Measurements from ENCODE around the gene CYGB.

The CYGB gene

DNA sequence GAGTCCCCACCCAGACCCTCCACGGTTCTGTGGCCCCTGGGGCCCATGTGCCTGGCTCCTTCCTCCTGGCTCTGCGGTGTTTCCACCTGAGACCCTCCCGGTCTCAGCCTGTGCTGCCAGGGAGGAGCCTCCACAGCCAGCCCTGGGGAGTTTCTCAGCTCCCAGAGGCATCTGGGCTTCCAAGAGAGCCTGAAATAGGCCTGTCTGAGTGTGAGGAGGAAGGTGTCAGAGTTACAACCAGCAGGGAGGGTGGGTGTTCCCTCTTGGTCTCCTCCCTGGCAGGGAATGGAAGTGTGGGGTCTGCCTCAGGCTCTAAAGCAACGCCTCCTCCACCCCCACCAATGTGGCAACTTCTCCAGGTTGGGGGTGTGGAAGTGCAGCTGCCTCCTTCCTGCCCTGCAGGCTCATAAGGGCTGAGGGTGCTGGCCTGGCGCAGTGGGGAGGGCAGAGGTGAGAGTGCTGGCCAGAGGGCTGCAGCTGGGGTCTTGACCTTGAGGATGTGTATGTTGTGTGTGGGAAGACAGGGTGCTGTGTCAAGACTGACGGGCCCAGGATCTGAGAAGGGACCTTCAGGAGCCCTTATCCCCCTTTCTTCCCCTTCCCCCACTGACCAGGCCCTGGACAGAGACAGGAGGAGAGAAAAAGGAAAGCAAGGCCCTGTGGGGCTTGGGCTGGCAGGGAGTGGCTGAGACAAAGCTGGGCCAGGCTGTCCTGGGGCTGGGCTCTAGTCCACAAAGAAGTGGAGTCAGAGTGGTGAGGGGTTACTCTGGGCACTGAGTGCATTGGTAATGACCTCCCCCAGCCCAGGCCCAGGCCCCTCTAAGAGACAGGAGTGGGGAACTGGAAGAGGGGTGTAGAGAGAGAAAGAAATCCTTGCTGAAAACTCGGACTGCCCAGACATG lies 2.4 kb downstream of the CYGB start:
- no peak for TF ChIP-seq TAF1 (IDR thresholded peaks at IDR 0.05; ENCODE audit: low read depth)
- TF ChIP-seq, protein P1, sequence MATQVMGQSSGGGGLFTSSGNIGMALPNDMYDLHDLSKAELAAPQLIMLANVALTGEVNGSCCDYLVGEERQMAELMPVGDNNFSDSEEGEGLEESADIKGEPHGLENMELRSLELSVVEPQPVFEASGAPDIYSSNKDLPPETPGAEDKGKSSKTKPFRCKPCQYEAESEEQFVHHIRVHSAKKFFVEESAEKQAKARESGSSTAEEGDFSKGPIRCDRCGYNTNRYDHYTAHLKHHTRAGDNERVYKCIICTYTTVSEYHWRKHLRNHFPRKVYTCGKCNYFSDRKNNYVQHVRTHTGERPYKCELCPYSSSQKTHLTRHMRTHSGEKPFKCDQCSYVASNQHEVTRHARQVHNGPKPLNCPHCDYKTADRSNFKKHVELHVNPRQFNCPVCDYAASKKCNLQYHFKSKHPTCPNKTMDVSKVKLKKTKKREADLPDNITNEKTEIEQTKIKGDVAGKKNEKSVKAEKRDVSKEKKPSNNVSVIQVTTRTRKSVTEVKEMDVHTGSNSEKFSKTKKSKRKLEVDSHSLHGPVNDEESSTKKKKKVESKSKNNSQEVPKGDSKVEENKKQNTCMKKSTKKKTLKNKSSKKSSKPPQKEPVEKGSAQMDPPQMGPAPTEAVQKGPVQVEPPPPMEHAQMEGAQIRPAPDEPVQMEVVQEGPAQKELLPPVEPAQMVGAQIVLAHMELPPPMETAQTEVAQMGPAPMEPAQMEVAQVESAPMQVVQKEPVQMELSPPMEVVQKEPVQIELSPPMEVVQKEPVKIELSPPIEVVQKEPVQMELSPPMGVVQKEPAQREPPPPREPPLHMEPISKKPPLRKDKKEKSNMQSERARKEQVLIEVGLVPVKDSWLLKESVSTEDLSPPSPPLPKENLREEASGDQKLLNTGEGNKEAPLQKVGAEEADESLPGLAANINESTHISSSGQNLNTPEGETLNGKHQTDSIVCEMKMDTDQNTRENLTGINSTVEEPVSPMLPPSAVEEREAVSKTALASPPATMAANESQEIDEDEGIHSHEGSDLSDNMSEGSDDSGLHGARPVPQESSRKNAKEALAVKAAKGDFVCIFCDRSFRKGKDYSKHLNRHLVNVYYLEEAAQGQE (IDR thresholded peaks at IDR 0.05; ENCODE audit: low read depth): no peak
- TF ChIP-seq RAD21 (IDR thresholded peaks at IDR 0.05; ENCODE audit: low read depth): no peak
- no peak for TF ChIP-seq ZBTB7A (IDR thresholded peaks at IDR 0.05; ENCODE audit: low read depth)
- no peak for TF ChIP-seq YY1 (IDR thresholded peaks at IDR 0.05; ENCODE audit: low read depth)
- TF ChIP-seq TEAD4 (IDR thresholded peaks at IDR 0.05): no peak
- no peak for TF ChIP-seq EP300 (IDR thresholded peaks at IDR 0.05; ENCODE audit: borderline replicate concordance)
- TF ChIP-seq TCF12 (IDR thresholded peaks at IDR 0.05; ENCODE audit: low read depth): no peak

DNA sequence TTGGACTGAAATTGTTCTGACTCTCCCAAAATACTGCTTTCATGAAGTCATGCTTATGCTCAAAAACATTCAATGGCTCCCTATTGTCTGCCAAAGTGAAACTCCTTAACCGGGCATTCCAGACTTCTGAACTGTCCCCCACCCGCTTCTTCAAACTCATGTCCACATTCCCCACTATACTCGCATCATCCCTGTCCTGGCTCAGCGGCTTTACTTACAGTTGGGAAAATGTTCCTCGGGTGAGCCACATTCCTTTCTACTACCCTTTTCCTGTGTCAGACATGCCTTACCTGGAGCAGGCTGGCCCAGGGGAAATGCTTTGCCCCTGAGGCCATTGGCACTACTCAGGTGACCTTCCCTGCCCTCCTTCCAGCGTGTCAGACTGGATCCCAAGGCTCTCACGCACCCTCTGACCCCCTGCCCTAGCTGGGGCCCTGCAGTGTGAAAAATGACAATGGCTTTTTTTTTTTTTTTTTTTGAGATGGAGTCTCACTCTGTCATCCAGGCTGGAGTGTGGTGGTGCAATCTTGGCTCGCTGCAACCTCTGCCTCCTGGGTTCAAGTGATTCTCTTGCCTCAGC lies 5.3 kb downstream of the CYGB start:
- TF ChIP-seq CEBPB (IDR thresholded peaks at IDR 0.05) (no peak), TEAD4 (IDR thresholded peaks at IDR 0.05) (peak; percentile 45; the same call in 1 of the 2 replicates), TCF12 (IDR thresholded peaks at IDR 0.05; ENCODE audit: low read depth) (peak; percentile 38; the same call in 1 of the 2 replicates)

DNA sequence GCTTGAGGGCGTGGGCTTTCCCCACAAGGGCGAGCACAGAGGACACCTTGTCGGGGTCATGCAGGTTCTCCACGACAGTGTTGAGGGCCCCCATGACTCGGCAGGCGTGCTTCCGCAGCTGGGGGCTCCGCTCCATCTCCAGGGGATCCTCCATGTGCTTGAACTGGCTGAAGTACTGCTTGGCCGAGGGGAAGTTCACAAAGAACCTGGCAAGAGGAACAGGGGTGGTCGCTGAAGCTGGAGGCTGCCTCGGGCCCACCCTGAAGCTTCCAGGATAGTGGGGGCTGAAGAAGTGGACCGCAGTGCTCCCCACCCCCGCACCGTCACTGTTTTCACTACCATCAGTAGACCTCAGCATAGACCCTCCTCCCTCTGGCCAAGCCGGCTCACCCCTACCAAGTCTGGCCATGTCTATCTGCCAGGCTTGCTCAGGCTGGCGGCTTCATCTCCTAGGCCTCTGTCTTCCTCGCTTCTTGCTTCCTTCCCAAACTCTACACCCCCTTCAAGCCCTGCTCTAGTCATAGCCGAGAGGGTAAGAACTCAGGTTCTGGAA lies 5.9 kb downstream of the CYGB start:
- TF ChIP-seq, protein P1 (IDR thresholded peaks at IDR 0.05; ENCODE audit: low read depth): no peak
- TF ChIP-seq NFIC (IDR thresholded peaks at IDR 0.05) (no peak), ZBTB7A (IDR thresholded peaks at IDR 0.05; ENCODE audit: low read depth) (no peak), TEAD4 (IDR thresholded peaks at IDR 0.05) (no peak), RAD21 (IDR thresholded peaks at IDR 0.05; ENCODE audit: low read depth) (no peak), TAF1 (IDR thresholded peaks at IDR 0.05; ENCODE audit: low read depth) (no peak), FOXM1 (IDR thresholded peaks at IDR 0.05; ENCODE audit: borderline replicate concordance, low read depth) (no peak), EGR1 (IDR thresholded peaks at IDR 0.05) (no peak), EP300 (IDR thresholded peaks at IDR 0.05; ENCODE audit: borderline replicate concordance) (no peak), CEBPB (IDR thresholded peaks at IDR 0.05) (no peak), YY1 (IDR thresholded peaks at IDR 0.05; ENCODE audit: low read depth) (no peak), CREB1 (IDR thresholded peaks at IDR 0.05; ENCODE audit: low read depth) (no peak), TCF12 (IDR thresholded peaks at IDR 0.05; ENCODE audit: low read depth) (no peak)
- TF ChIP-seq, protein P2, sequence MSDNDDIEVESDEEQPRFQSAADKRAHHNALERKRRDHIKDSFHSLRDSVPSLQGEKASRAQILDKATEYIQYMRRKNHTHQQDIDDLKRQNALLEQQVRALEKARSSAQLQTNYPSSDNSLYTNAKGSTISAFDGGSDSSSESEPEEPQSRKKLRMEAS (IDR thresholded peaks at IDR 0.05): no peak
- TF ChIP-seq, protein P3, sequence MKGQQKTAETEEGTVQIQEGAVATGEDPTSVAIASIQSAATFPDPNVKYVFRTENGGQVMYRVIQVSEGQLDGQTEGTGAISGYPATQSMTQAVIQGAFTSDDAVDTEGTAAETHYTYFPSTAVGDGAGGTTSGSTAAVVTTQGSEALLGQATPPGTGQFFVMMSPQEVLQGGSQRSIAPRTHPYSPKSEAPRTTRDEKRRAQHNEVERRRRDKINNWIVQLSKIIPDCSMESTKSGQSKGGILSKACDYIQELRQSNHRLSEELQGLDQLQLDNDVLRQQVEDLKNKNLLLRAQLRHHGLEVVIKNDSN (IDR thresholded peaks at IDR 0.05): no peak

DNA sequence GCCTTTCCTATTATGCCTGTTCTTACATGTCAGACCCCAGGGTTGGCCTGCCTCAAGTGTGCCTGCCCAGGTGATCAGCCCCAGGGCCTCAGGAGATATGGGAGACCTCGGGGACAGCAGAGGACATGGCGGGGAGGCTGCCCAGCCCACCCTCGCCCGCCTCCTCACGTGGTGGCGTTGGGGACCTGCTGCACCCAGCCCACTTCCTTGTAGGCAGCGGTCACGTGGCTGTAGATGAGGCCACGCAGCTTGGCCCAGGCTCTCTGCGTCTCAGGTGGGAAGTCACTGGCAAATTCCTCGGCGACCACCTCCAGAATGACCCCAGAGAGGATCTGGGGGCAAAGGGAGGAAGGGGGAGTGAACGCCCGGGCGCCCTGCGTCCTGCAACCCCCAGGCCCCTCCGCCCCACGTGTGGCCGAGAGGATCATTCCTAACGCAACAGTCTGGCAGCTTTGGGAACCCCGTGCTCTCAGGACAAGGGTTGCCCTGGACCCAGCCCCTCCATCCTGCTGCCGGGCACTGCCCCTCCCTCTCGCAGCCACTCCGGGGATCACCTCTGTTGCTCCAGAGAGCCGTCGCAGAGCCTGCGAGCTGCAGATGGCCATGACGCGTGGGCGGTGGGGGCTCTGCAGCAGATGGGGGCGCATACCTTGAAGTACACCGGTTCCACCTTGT lies 6.6 kb downstream of the CYGB start:
- TF ChIP-seq RAD21 (IDR thresholded peaks at IDR 0.05; ENCODE audit: low read depth): no peak
- no peak for TF ChIP-seq TEAD4 (IDR thresholded peaks at IDR 0.05)
- TF ChIP-seq, protein P3 (IDR thresholded peaks at IDR 0.05): no peak
- TF ChIP-seq, protein P1 (IDR thresholded peaks at IDR 0.05; ENCODE audit: low read depth): no peak
- TF ChIP-seq EGR1 (IDR thresholded peaks at IDR 0.05): no peak
- TF ChIP-seq FOXM1 (IDR thresholded peaks at IDR 0.05; ENCODE audit: borderline replicate concordance, low read depth): no peak
- TF ChIP-seq EP300 (IDR thresholded peaks at IDR 0.05; ENCODE audit: borderline replicate concordance): no peak
- no peak for TF ChIP-seq TAF1 (IDR thresholded peaks at IDR 0.05; ENCODE audit: low read depth)
- no peak for TF ChIP-seq TCF12 (IDR thresholded peaks at IDR 0.05; ENCODE audit: low read depth)
- TF ChIP-seq YY1 (IDR thresholded peaks at IDR 0.05; ENCODE audit: low read depth): no peak
- TF ChIP-seq NFIC (IDR thresholded peaks at IDR 0.05): no peak
- no peak for TF ChIP-seq ZBTB7A (IDR thresholded peaks at IDR 0.05; ENCODE audit: low read depth)
- TF ChIP-seq, protein P2 (IDR thresholded peaks at IDR 0.05): no peak
- no peak for TF ChIP-seq CREB1 (IDR thresholded peaks at IDR 0.05; ENCODE audit: low read depth)
- no peak for TF ChIP-seq CEBPB (IDR thresholded peaks at IDR 0.05)
